NCI-H2171 (cell line): ENCODE data around the gene GRAMD2A.

Source experiments
- DNase-seq: peaks from one replicate; lab custom pipeline; 2025; lab: John Stamatoyannopoulos, UW

The GRAMD2A gene

GRCh38 chr15:72217216-72217615 is 19.6 kb upstream of the GRAMD2A start:
- no peak for DNase-seq

- no peak for DNase-seq
These were observed 18.5 kb upstream of the GRAMD2A start for GRCh38 chr15:72216079-72216478.

GRCh38 chr15:72207558-72208085 is 10.0 kb upstream of the GRAMD2A start:
- no peak for DNase-seq

- DNase-seq, result no peak
These were observed 9.1 kb upstream of the GRAMD2A start for GRCh38 chr15:72206677-72207000.

- no peak for DNase-seq
These were observed 8.5 kb upstream of the GRAMD2A start for GRCh38 chr15:72205896-72206676.

- no peak for DNase-seq
These were observed 7.7 kb upstream of the GRAMD2A start for GRCh38 chr15:72205273-72205672.

GRCh38 chr15:72203507-72203837 is 5.9 kb upstream of the GRAMD2A start:
- peak; percentile 46 for DNase-seq

- no peak for DNase-seq
These were observed 5.4 kb upstream of the GRAMD2A start for GRCh38 chr15:72202801-72203506.

GRCh38 chr15:72202302-72202701 is 4.7 kb upstream of the GRAMD2A start:
- DNase-seq, result no peak

GRCh38 chr15:72201391-72201921 is 3.9 kb upstream of the GRAMD2A start:
- DNase-seq, result no peak

GRCh38 chr15:72200395-72201237 is 3.0 kb upstream of the GRAMD2A start:
- DNase-seq, result no peak

- peak; percentile 19 for DNase-seq
These were observed 2.2 kb upstream of the GRAMD2A start for GRCh38 chr15:72199721-72200212.

- DNase-seq, result no peak
These were observed 1.6 kb upstream of the GRAMD2A start for GRCh38 chr15:72199205-72199515.

GRCh38 chr15:72198356-72199204 is 993 bp upstream of the GRAMD2A start:
- no peak for DNase-seq

GRCh38 chr15:72197041-72197459 is 537 bp downstream of the GRAMD2A start:
- no peak for DNase-seq

GRCh38 chr15:72196409-72197040 is 1.1 kb downstream of the GRAMD2A start:
- DNase-seq, result no peak

GRCh38 chr15:72195101-72195511 is 2.5 kb downstream of the GRAMD2A start:
- no peak for DNase-seq

GRCh38 chr15:72193836-72194396 is 3.7 kb downstream of the GRAMD2A start:
- peak; percentile 28 for DNase-seq

GRCh38 chr15:72192416-72192815 is 5.2 kb downstream of the GRAMD2A start:
- DNase-seq, result no peak

- DNase-seq, result no peak
These were observed 8.2 kb downstream of the GRAMD2A start for GRCh38 chr15:72189250-72189902.
